Vagina (tissue), 2 donors: Measurements from ENCODE around the gene DSP. TPM values are rescaled to one million over a fixed set of nuclear protein-coding genes. Genes with fewer than 3 reads are reported as not detected.

Experiments
- DNase-seq, 2 donors: peaks; one replicate each; pipeline ENCODE4 v3.0.0-alpha.2; 2017; ENCODE audit errors: extremely low spot score in 2 of 2
- H3K27ac ChIP-seq: fragments of 200-600 bp; sonication (generic); one replicate; pipeline ENCODE4 v1.5.1; 2019
- H3K27me3 ChIP-seq: fragments of 200-600 bp; sonication (generic); one replicate; pipeline ENCODE4 v1.5.1; 2019
- H3K36me3 ChIP-seq, 2 donors: fragments of 200-600 bp; sonication (generic); one replicate each; pipeline ENCODE4 v1.5.1; 2017 to 2019
- H3K4me1 ChIP-seq: fragments of 200-600 bp; sonication (generic); one replicate; pipeline ENCODE4 v1.5.1; 2019
- H3K4me3 ChIP-seq, 2 donors: fragments of 200-600 bp; sonication (generic); 1 replicate in 1 of 2; 2 replicates in 1 of 2; pipeline ENCODE4 v1.5.1; 2016 to 2019
- H3K9me3 ChIP-seq: fragments of 200-600 bp; sonication (generic); one replicate; pipeline ENCODE4 v1.5.1; 2019
- CTCF ChIP-seq, 3 experiments: fragments of 450-650 bp in 2 of 3; fragments of 200-600 bp in 1 of 3; sonication (generic) in 1 of 3; IDR thresholded peaks; one replicate each; pipeline ENCODE4 v1.5.1; 2017 to 2019; ENCODE audit warnings: antibody characterized with exemption in 3 of 3, mild to moderate bottlenecking in 2 of 3, moderate library complexity in 2 of 3
- POLR2A ChIP-seq, 2 donors: fragments of 450-650 bp; IDR thresholded peaks; one replicate each; pipeline ENCODE4 v1.6.1; 2017; ENCODE audit warnings: antibody characterized with exemption in 2 of 2, mild to moderate bottlenecking in 2 of 2, moderate library complexity in 2 of 2
- POLR2AphosphoS5 ChIP-seq, 2 donors: sonication (generic); formaldehyde crosslinking; IDR thresholded peaks; one replicate each; pipeline ENCODE4 v1.9.0; 2017; ENCODE audit warnings: antibody characterized with exemption in 2 of 2, mild to moderate bottlenecking in 2 of 2, low read depth in 1 of 2; ENCODE audit not compliant: insufficient read depth in 1 of 2
- intact Hi-C: fragments of 100-400 bp; cut with DNase I; formaldehyde crosslinking; loops from one replicate; pipeline ENCODE4 v1.15.1; 2023
- total RNA-seq: library from RNA; depleted of rRNA; stranded (reverse); fragments of >200 nt; gene quantifications from one replicate; pipeline ENCODE4 v1.2.3, GENCODE V29; 2016

Gene DSP
- total RNA-seq, 1 donor from 2014 or later: 802 TPM

GRCh38 chr6:7500752-7501282 lies 40.7 kb upstream of the DSP start:
- Histone ChIP-seq H3K4me3 (no peak overlapping the region), H3K4me1 (no peaks in the 10 kb centered on the region), H3K36me3 (no peaks in the 10 kb centered on the region), H3K27me3 (no peaks in the 10 kb centered on the region), H3K27ac (no peak overlapping the region), H3K9me3 (no peaks in the 10 kb centered on the region)
- intact Hi-C loops: no loop called here
- DNase-seq: no peak
- TF ChIP-seq POLR2A (IDR thresholded peaks at IDR 0.05) (no peak), CTCF (IDR thresholded peaks at IDR 0.05) (no peak), POLR2AphosphoS5 (IDR thresholded peaks at IDR 0.05; ENCODE audit: insufficient read depth in 1 of 2, low read depth in 1 of 2) (no peak)

GRCh38 chr6:7502743-7503142 lies 38.7 kb upstream of the DSP start:
- Histone ChIP-seq H3K9me3 (no peaks in the 10 kb centered on the region), H3K27ac (no peak overlapping the region), H3K4me3 (no peak overlapping the region), H3K4me1 (no peaks in the 10 kb centered on the region), H3K36me3 (no peaks in the 10 kb centered on the region), H3K27me3 (no peaks in the 10 kb centered on the region)
- TF ChIP-seq CTCF (IDR thresholded peaks at IDR 0.05) (no peak), POLR2AphosphoS5 (IDR thresholded peaks at IDR 0.05; ENCODE audit: insufficient read depth in 1 of 2, low read depth in 1 of 2) (no peak), POLR2A (IDR thresholded peaks at IDR 0.05) (no peak)
- no peak for DNase-seq
- intact Hi-C loops: no loop called here

GRCh38 chr6:7504041-7504440 lies 37.4 kb upstream of the DSP start:
- TF ChIP-seq POLR2A (IDR thresholded peaks at IDR 0.05): no peak
- no peak for TF ChIP-seq CTCF (IDR thresholded peaks at IDR 0.05)
- no peak for TF ChIP-seq POLR2AphosphoS5 (IDR thresholded peaks at IDR 0.05; ENCODE audit: insufficient read depth in 1 of 2, low read depth in 1 of 2)
- Histone ChIP-seq H3K27ac (peak overlapping the region; percentile 57), H3K36me3 (no peaks in the 10 kb centered on the region), H3K27me3 (no peaks in the 10 kb centered on the region), H3K9me3 (no peaks in the 10 kb centered on the region), H3K4me3 (no peak overlapping the region), H3K4me1 (no peaks in the 10 kb centered on the region)
- DNase-seq: no peak
- intact Hi-C loops: no loop called here

- Histone ChIP-seq H3K9me3 (no peaks in the 10 kb centered on the region), H3K36me3 (no peaks in the 10 kb centered on the region), H3K4me1 (no peaks in the 10 kb centered on the region), H3K27ac (peak overlapping the region; percentile 64), H3K27me3 (no peaks in the 10 kb centered on the region), H3K4me3 (no peak overlapping the region)
- TF ChIP-seq POLR2AphosphoS5 (IDR thresholded peaks at IDR 0.05; ENCODE audit: insufficient read depth in 1 of 2, low read depth in 1 of 2): peak; percentile 39 to 77
- no peak for TF ChIP-seq CTCF (IDR thresholded peaks at IDR 0.05)
- no peak for TF ChIP-seq POLR2A (IDR thresholded peaks at IDR 0.05)
- intact Hi-C loops: no loop called here
- peak in 1 of 2 donors; percentile 92 for DNase-seq
Observed at GRCh38 chr6:7505189-7505699, 36.2 kb upstream of the DSP start.

- H3K36me3 ChIP-seq: no peaks in the 10 kb centered on the region
- H3K27me3 ChIP-seq: no peaks in the 10 kb centered on the region
- H3K4me1 ChIP-seq: no peaks in the 10 kb centered on the region
- intact Hi-C loops: no loop called here
- H3K27ac ChIP-seq: no peak overlapping the region
- no peaks in the 10 kb centered on the region for H3K9me3 ChIP-seq
- H3K4me3 ChIP-seq: no peak overlapping the region
- DNase-seq: no peak
- TF ChIP-seq POLR2A (IDR thresholded peaks at IDR 0.05) (no peak), CTCF (IDR thresholded peaks at IDR 0.05) (no peak), POLR2AphosphoS5 (IDR thresholded peaks at IDR 0.05; ENCODE audit: insufficient read depth in 1 of 2, low read depth in 1 of 2) (no peak)
Observed at GRCh38 chr6:7507600-7507999, 33.9 kb upstream of the DSP start.
